Measurements from ENCODE around the gene GPR183.

GPR183 gene

DNA sequence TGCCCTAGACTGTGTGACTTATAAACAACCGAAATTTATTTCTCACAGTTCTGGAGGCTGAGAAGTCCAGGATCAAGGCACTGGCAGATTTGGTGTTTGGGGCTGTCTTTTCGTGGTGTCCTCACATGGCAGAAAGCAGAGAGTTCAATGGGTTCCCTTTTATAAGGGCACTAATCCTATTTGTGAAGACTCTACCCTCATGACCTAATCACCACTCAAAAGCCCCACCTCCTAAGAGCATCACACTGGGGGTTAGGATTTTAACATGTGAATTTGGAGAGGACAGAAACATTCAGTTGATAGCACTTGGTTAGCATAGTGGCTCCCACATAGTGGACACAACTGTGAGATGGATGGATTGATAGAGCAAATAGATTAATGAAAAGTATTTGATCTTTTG is 27.6 kb downstream of the GPR183 start:
- TF ChIP-seq, protein P1, sequence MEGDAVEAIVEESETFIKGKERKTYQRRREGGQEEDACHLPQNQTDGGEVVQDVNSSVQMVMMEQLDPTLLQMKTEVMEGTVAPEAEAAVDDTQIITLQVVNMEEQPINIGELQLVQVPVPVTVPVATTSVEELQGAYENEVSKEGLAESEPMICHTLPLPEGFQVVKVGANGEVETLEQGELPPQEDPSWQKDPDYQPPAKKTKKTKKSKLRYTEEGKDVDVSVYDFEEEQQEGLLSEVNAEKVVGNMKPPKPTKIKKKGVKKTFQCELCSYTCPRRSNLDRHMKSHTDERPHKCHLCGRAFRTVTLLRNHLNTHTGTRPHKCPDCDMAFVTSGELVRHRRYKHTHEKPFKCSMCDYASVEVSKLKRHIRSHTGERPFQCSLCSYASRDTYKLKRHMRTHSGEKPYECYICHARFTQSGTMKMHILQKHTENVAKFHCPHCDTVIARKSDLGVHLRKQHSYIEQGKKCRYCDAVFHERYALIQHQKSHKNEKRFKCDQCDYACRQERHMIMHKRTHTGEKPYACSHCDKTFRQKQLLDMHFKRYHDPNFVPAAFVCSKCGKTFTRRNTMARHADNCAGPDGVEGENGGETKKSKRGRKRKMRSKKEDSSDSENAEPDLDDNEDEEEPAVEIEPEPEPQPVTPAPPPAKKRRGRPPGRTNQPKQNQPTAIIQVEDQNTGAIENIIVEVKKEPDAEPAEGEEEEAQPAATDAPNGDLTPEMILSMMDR (IDR thresholded peaks at IDR 0.05), result no peak
- Histone ChIP-seq H3K27ac (peak overlapping the region; percentile 93), H3K36me3 (no peaks in the 10 kb centered on the region), H3K9me3 (no peaks in the 10 kb centered on the region), H3K4me3 (ENCODE audit: low read depth in 1 of 2, low read length in 1 of 2) (peak overlapping the region; percentile 13 to 48), H3K27me3 (no peaks in the 10 kb centered on the region), H3K4me1 (ENCODE audit: control insufficient read depth in 1 of 2, insufficient read depth in 1 of 2, low read depth in 1 of 2, low read length in 1 of 2) (peaks cover 82 to 83% of the 10 kb centered on the region in 2 experiments)

DNA sequence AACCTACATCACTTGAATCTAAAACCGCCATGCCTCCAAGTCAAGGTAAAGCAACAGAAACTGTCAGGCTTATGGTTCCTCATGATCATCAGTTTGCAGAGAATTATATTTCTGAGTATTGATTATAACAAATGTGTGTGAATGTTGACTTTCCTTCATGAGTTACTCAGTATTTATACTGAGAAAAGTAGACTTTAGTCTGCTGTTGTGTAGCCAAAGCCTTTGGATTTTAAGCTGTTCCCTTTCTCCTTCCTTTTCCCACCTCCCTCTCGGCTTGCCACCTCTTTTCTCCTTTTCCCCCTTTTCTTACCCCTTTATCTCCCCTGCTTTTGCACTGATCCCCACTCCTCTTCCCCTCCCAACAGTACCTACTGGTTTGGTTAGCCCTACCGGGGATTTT is 28.4 kb downstream of the GPR183 start:
- H3K27me3 ChIP-seq, result no peaks in the 10 kb centered on the region
- no peaks in the 10 kb centered on the region for H3K9me3 ChIP-seq
- TF ChIP-seq, protein P1 (IDR thresholded peaks at IDR 0.05), result no peak
- peak overlapping the region; percentile 2 to 13 for H3K4me3 ChIP-seq (ENCODE audit: low read depth in 1 of 2, low read length in 1 of 2)
- H3K27ac ChIP-seq, result peak overlapping the region; percentile 93
- H3K36me3 ChIP-seq, result no peaks in the 10 kb centered on the region
- H3K4me1 ChIP-seq (ENCODE audit: control insufficient read depth in 1 of 2, insufficient read depth in 1 of 2, low read depth in 1 of 2, low read length in 1 of 2), result peaks cover 79% of the 10 kb centered on the region in 2 experiments

- H3K9me3 ChIP-seq, result no peaks in the 10 kb centered on the region
- no peaks in the 10 kb centered on the region for H3K36me3 ChIP-seq
- H3K27ac ChIP-seq, result peak overlapping the region; percentile 93
- peaks cover 72% of the 10 kb centered on the region in 2 experiments for H3K4me1 ChIP-seq (ENCODE audit: control insufficient read depth in 1 of 2, insufficient read depth in 1 of 2, low read depth in 1 of 2, low read length in 1 of 2)
- TF ChIP-seq, protein P1 (IDR thresholded peaks at IDR 0.05), result no peak
- H3K27me3 ChIP-seq, result no peaks in the 10 kb centered on the region
- peak overlapping the region; percentile 10 to 14 for H3K4me3 ChIP-seq (ENCODE audit: low read depth in 1 of 2, low read length in 1 of 2)
Measured at GRCh38 chr13:99278200-99278599, 29.0 kb downstream of the GPR183 start.

- TF ChIP-seq, protein P1 (IDR thresholded peaks at IDR 0.05), result no peak
- H3K4me3 ChIP-seq (ENCODE audit: low read depth in 1 of 2, low read length in 1 of 2), result peak overlapping the region; percentile 10 to 14
- H3K27ac ChIP-seq, result peak overlapping the region; percentile 93
- H3K27me3 ChIP-seq, result no peaks in the 10 kb centered on the region
- peaks cover 67% of the 10 kb centered on the region in 2 experiments for H3K4me1 ChIP-seq (ENCODE audit: control insufficient read depth in 1 of 2, insufficient read depth in 1 of 2, low read depth in 1 of 2, low read length in 1 of 2)
- H3K36me3 ChIP-seq, result no peaks in the 10 kb centered on the region
- H3K9me3 ChIP-seq, result no peaks in the 10 kb centered on the region
Measured at GRCh38 chr13:99277629-99278028, 29.6 kb downstream of the GPR183 start.

GRCh38 chr13:99276706-99277105 is 30.5 kb downstream of the GPR183 start:
- Histone ChIP-seq H3K36me3 (no peaks in the 10 kb centered on the region), H3K9me3 (no peaks in the 10 kb centered on the region), H3K4me1 (ENCODE audit: control insufficient read depth in 1 of 2, insufficient read depth in 1 of 2, low read depth in 1 of 2, low read length in 1 of 2) (peaks cover 57% of the 10 kb centered on the region in 2 experiments), H3K4me3 (ENCODE audit: low read depth in 1 of 2, low read length in 1 of 2) (no peak overlapping the region), H3K27me3 (no peaks in the 10 kb centered on the region), H3K27ac (peak overlapping the region; percentile 93)
- TF ChIP-seq, protein P1 (IDR thresholded peaks at IDR 0.05), result no peak

GRCh38 chr13:99275093-99275469 is 32.1 kb downstream of the GPR183 start:
- Histone ChIP-seq H3K27ac (no peak overlapping the region), H3K27me3 (no peaks in the 10 kb centered on the region), H3K4me1 (ENCODE audit: control insufficient read depth in 1 of 2, insufficient read depth in 1 of 2, low read depth in 1 of 2, low read length in 1 of 2) (peaks cover 56 to 57% of the 10 kb centered on the region in 2 experiments), H3K36me3 (no peaks in the 10 kb centered on the region), H3K4me3 (ENCODE audit: low read depth in 1 of 2, low read length in 1 of 2) (no peak overlapping the region), H3K9me3 (no peaks in the 10 kb centered on the region)
- TF ChIP-seq, protein P1 (IDR thresholded peaks at IDR 0.05), result no peak
